COLO668 (cell line): ENCODE data around the gene PPP1R2C.

Experiments used
- DNase-seq: peaks from one replicate; lab custom pipeline; 2025; ENCODE audit not compliant: unreplicated experiment; lab: John Stamatoyannopoulos, UW

PPP1R2C gene

GRCh38 chrX:42748067-42748850 is 29.7 kb downstream of the PPP1R2C start:
- no peak for DNase-seq

- DNase-seq: no peak
Measured at GRCh38 chrX:42746606-42747005, 31.4 kb downstream of the PPP1R2C start.

GRCh38 chrX:42740456-42740855 is 37.5 kb downstream of the PPP1R2C start:
- no peak for DNase-seq

GRCh38 chrX:42739741-42740140 is 38.2 kb downstream of the PPP1R2C start:
- DNase-seq: no peak

- DNase-seq: no peak
Measured at GRCh38 chrX:42739258-42739657, 38.7 kb downstream of the PPP1R2C start.

- no peak for DNase-seq
Measured at GRCh38 chrX:42738552-42738951, 39.4 kb downstream of the PPP1R2C start.

- DNase-seq: no peak
Measured at GRCh38 chrX:42735250-42735649, 42.7 kb downstream of the PPP1R2C start.

GRCh38 chrX:42732506-42732905 is 45.5 kb downstream of the PPP1R2C start:
- DNase-seq: no peak
